GM19395 (cell line): ENCODE data around the gene QTRT2.

Source experiments
- ATAC-seq: cut with Tn5 transposase; IDR thresholded peaks from one replicate; pipeline ENCODE4 v1.9.1; 2021; ENCODE audit warnings: mild to moderate bottlenecking, moderate library complexity; ENCODE audit not compliant: unreplicated experiment

The QTRT2 gene

GRCh38 chr3:114056130-114057010 lies at the start of gene QTRT2, which contains the start of gene CCDC191:
TSS of gene QTRT2 (plus strand) at chr3:114056737. CDS start at chr3:114065258, 8,521 bp downstream.
TSS of gene CCDC191 (minus strand) at chr3:114056526. CDS start at chr3:114056466, 60 bp downstream.
- ATAC-seq = peak; percentile 97

GRCh38 chr3:114011059-114011797 lies 45.3 kb upstream of the QTRT2 start:
- peak; percentile 91 for ATAC-seq

GRCh38 chr3:114014211-114014610 lies 42.3 kb upstream of the QTRT2 start:
- no peak for ATAC-seq

GRCh38 chr3:114019486-114019885 lies 37.1 kb upstream of the QTRT2 start:
- no peak for ATAC-seq

- ATAC-seq = no peak
Measured at GRCh38 chr3:114020907-114021306, 35.6 kb upstream of the QTRT2 start.

GRCh38 chr3:114022145-114022802 lies 34.3 kb upstream of the QTRT2 start:
- no peak for ATAC-seq

- no peak for ATAC-seq
Measured at GRCh38 chr3:114025451-114025850, 31.1 kb upstream of the QTRT2 start.

- no peak for ATAC-seq
Measured at GRCh38 chr3:114026331-114026730, 30.2 kb upstream of the QTRT2 start.

- no peak for ATAC-seq
Measured at GRCh38 chr3:114033721-114034120, 22.8 kb upstream of the QTRT2 start.

GRCh38 chr3:114034211-114034610 lies 22.3 kb upstream of the QTRT2 start:
- ATAC-seq = no peak

GRCh38 chr3:114034787-114035545 lies 21.6 kb upstream of the QTRT2 start:
- ATAC-seq = no peak

- no peak for ATAC-seq
Measured at GRCh38 chr3:114035896-114036295, 20.6 kb upstream of the QTRT2 start.

GRCh38 chr3:114043205-114043604 lies 13.3 kb upstream of the QTRT2 start:
- ATAC-seq = no peak

GRCh38 chr3:114052216-114052615 lies 4.3 kb upstream of the QTRT2 start:
- no peak for ATAC-seq

- peak; percentile 8 for ATAC-seq
Measured at GRCh38 chr3:114057011-114057347, 442 bp downstream of the QTRT2 start.

GRCh38 chr3:114058646-114059045 lies 2.1 kb downstream of the QTRT2 start:
- ATAC-seq = no peak

- ATAC-seq = no peak
Measured at GRCh38 chr3:114060906-114061655, 4.5 kb downstream of the QTRT2 start.

GRCh38 chr3:114067804-114068203 lies 11.3 kb downstream of the QTRT2 start:
- ATAC-seq = no peak

- ATAC-seq = no peak
Measured at GRCh38 chr3:114068336-114068735, 11.8 kb downstream of the QTRT2 start.

- no peak for ATAC-seq
Measured at GRCh38 chr3:114071786-114072185, 15.2 kb downstream of the QTRT2 start.
